K562 (cell line): Measurements from ENCODE around the gene OR4D2. TPM values are rescaled to one million over a fixed set of nuclear protein-coding genes. Genes with fewer than 3 reads are reported as not detected.
A peak's percentile ranks its signal among the peaks of the same experiment; 100 is the strongest.

Source experiments
- ATAC-seq: fragments of 200-7000 bp; cut with Tn5 transposase; 3 replicates; pipeline ENCODE4 v1.9.1; 2020; ENCODE audit warnings: moderate library complexity
- BruUV-seq: library from RNA; stranded (reverse); fragments of 400-500 nt; replicated peaks from 2 replicates; lab custom pipeline; 2021; lab: Mats Ljungman, UMichigan
- CTCF ChIA-PET: fragments of 300-600 bp; formaldehyde crosslinking; extraction: SDS; loops from one replicate; lab custom pipeline; 2021; ENCODE audit warnings: low intra/inter-chr PET ratio; lab: Yijun Ruan, JAX
- POLR2A ChIA-PET: fragments of 300-600, 350-650 bp; sonication (Branson Sonifier 250); formaldehyde crosslinking; extraction: SDS; loops from one replicate; lab custom pipeline; 2021; ENCODE audit warnings: antibody characterized with exemption, inconsistent platforms; lab: Yijun Ruan, JAX
- DNase-seq, 4 experiments: peaks; one replicate each; pipeline versions ENCODE4 v3.0.0 to v3.0.0-alpha.2; 2011 to 2018; ENCODE audit warnings: low spot score in 3 of 4, mixed read lengths in 3 of 4; ENCODE audit errors: extremely low read depth in 1 of 4
- FAIRE-seq: peaks from 2 replicates; lab custom pipeline; 2011; peaks lifted over from hg19 to GRCh38; lab: Jason Lieb, UNC
- H2AFZ ChIP-seq: 2 replicates; pipeline ENCODE4 v1.6.0; 2011; ENCODE audit warnings: low read depth, low read length, control low read depth, inconsistent platforms
- H3K27ac ChIP-seq: fragments of 200-600 bp; 3 replicates; pipeline ENCODE4 v1.8.0; 2011; ENCODE audit warnings: low read depth, mild to moderate bottlenecking, control low read depth, inconsistent platforms, low read length, moderate library complexity, mixed read lengths; ENCODE audit errors: extremely low read depth
- H3K27me3 ChIP-seq, 2 experiments: fragments of 300-600 bp in 1 of 2; 2 replicates in 1 of 2; 3 replicates in 1 of 2; pipeline versions ENCODE4 v1.6.0 to v1.8.0; 2011; ENCODE audit warnings: inconsistent platforms in 2 of 2, low read length in 2 of 2, mild to moderate bottlenecking in 1 of 2, mixed read lengths in 1 of 2, moderate library complexity in 1 of 2; ENCODE audit not compliant: control insufficient read depth in 2 of 2, insufficient read depth in 2 of 2
- H3K36me3 ChIP-seq: fragments of 300-600 bp; 3 replicates; pipeline ENCODE4 v1.8.0; 2011; ENCODE audit warnings: mild to moderate bottlenecking, low read length, inconsistent platforms; ENCODE audit not compliant: control insufficient read depth, insufficient read depth
- H3K4me1 ChIP-seq, 2 experiments: fragments of 200-600 bp in 1 of 2; replicated peaks in 1 of 2; 2 replicates in 1 of 2; 3 replicates in 1 of 2; pipeline versions ENCODE4 v1.5.1 to v1.8.0; 2011; ENCODE audit warnings: inconsistent platforms in 2 of 2, low read length in 2 of 2, mild to moderate bottlenecking in 1 of 2, mixed read lengths in 1 of 2, moderate library complexity in 1 of 2; ENCODE audit not compliant: control insufficient read depth in 2 of 2, insufficient read depth in 2 of 2
- H3K4me2 ChIP-seq: 2 replicates; pipeline ENCODE4 v1.6.1; 2011; ENCODE audit warnings: low read length, control low read depth, inconsistent platforms, mixed read lengths; ENCODE audit not compliant: insufficient read depth
- H3K4me3 ChIP-seq: fragments of 200-600 bp; sonication (generic), shearing (Covaris generic); 2 replicates; pipeline ENCODE4 v1.5.1; 2016; ENCODE audit warnings: control low read depth, inconsistent platforms
- H3K79me2 ChIP-seq: fragments of 200-600 bp; 3 replicates; pipeline ENCODE4 v1.8.0; 2011; ENCODE audit warnings: low read length, inconsistent platforms; ENCODE audit not compliant: control insufficient read depth, insufficient read depth
- H3K9ac ChIP-seq, 2 experiments: 2 replicates each; pipeline versions ENCODE4 v1.6.0 to v1.6.1; 2011; ENCODE audit warnings: low read depth in 2 of 2, low read length in 2 of 2, control low read depth in 1 of 2, inconsistent platforms in 1 of 2, mild to moderate bottlenecking in 1 of 2, mixed read lengths in 1 of 2; ENCODE audit not compliant: insufficient read depth in 1 of 2
- H3K9me1 ChIP-seq: one replicate; pipeline ENCODE4 v1.6.0; 2011; ENCODE audit warnings: inconsistent platforms, mild to moderate bottlenecking, low read length, moderate library complexity; ENCODE audit not compliant: control insufficient read depth, insufficient read depth
- H3K9me3 ChIP-seq: replicated peaks from 2 replicates; pipeline ENCODE4 v1.5.1; 2011; ENCODE audit warnings: low read depth, low read length, inconsistent platforms; ENCODE audit not compliant: control insufficient read depth, insufficient read depth
- H4K20me1 ChIP-seq: replicated peaks from 2 replicates; pipeline ENCODE4 v1.6.1; 2011; ENCODE audit warnings: low read length, inconsistent platforms, mixed read lengths; ENCODE audit not compliant: control insufficient read depth, insufficient read depth
- CXXC5 ChIP-seq: fragments of 250-450 bp; sonication (Bioruptor Pico); IDR thresholded peaks from 2 replicates; pipeline ENCODE4 v1.8.0; 2022; ENCODE audit warnings: inconsistent platforms, mild to moderate bottlenecking, moderate library complexity
- EP300 ChIP-seq: IDR thresholded peaks from 2 replicates; pipeline ENCODE4 v1.6.1; 2012; ENCODE audit warnings: low read length, improper control_type of control experiment
- HNRNPK ChIP-seq: fragments of 200-400 bp; formaldehyde crosslinking; IDR thresholded peaks from one replicate; pipeline ENCODE4 v1.6.1; 2018; ENCODE audit warnings: mild to moderate bottlenecking, low read depth, low read length; ENCODE audit not compliant: poor library complexity, severe bottlenecking
- KDM4B ChIP-seq, 2 experiments: fragments of 450-650 bp in 1 of 2; sonication (generic) in 1 of 2; IDR thresholded peaks; 2 replicates each; pipeline ENCODE4 v1.6.1; 2016 to 2017; ENCODE audit warnings: borderline replicate concordance in 2 of 2, antibody characterized with exemption in 1 of 2, low read depth in 1 of 2, mild to moderate bottlenecking in 1 of 2
- KHSRP ChIP-seq: fragments of 450-650 bp; IDR thresholded peaks from 2 replicates; pipeline ENCODE4 v1.6.1; 2017
- NFE2L1 ChIP-seq: fragments of 450-650 bp; IDR thresholded peaks from 2 replicates; pipeline ENCODE4 v1.6.1; 2016; ENCODE audit warnings: missing genetic modification characterization, low read depth, mild to moderate bottlenecking, missing compliant biosample characterization, moderate library complexity, borderline replicate concordance
- POLR2A ChIP-seq: fragments of 450-650 bp; conservative IDR thresholded peaks from 2 replicates; pipeline ENCODE4 v1.6.1; 2016
- RBM15 ChIP-seq: fragments of 200-400 bp; formaldehyde crosslinking; IDR thresholded peaks from 2 replicates; pipeline ENCODE4 v1.6.1; 2018; ENCODE audit warnings: mild to moderate bottlenecking, low read length, moderate library complexity; ENCODE audit not compliant: insufficient read depth
- SRSF7 ChIP-seq: fragments of 200-400 bp; formaldehyde crosslinking; optimal IDR thresholded peaks from 2 replicates; pipeline ENCODE3; 2017; ENCODE audit warnings: mild to moderate bottlenecking, low read depth, low read length
- TAF15 ChIP-seq: fragments of 200-400 bp; formaldehyde crosslinking; IDR thresholded peaks from 2 replicates; pipeline ENCODE4 v1.6.1; 2017; ENCODE audit warnings: mild to moderate bottlenecking, low read depth, low read length, moderate library complexity
- ZMIZ1 ChIP-seq, 2 experiments: fragments of 150-350 bp in 1 of 2; IDR thresholded peaks; 2 replicates each; pipeline ENCODE4 v1.6.1; 2012 to 2016; ENCODE audit warnings: low read depth in 2 of 2, low read length in 2 of 2, mild to moderate bottlenecking in 1 of 2, moderate library complexity in 1 of 2
- ZNF589 ChIP-seq: fragments of 200-800 bp; sonication (Bioruptor generic); IDR thresholded peaks from 2 replicates; pipeline ENCODE4 v1.6.1; 2016; ENCODE audit warnings: low read depth, missing genetic modification characterization, missing compliant biosample characterization
- ZNF79 ChIP-seq: fragments of 250-450 bp; sonication (Bioruptor Pico); IDR thresholded peaks from 2 replicates; pipeline ENCODE4 v1.4.0; 2020; ENCODE audit warnings: low read depth, mild to moderate bottlenecking, moderate library complexity
- WGBS: fragments of 100-300 bp; shearing (Covaris generic); methylation state at CpG from one replicate; pipeline ENCODE4 v1.1.6; 2016; ENCODE audit warnings: low coverage, mixed read lengths; ENCODE audit not compliant: insufficient coverage; ENCODE audit errors: missing lambda C conversion rate; 5-methylcytosine and 5-hydroxymethylcytosine counted together
- in situ Hi-C: fragments of 300-500 bp; cut with MboI; formaldehyde crosslinking; loops from 4 replicates; pipeline ENCODE4 v1.15.0; 2018; ENCODE audit warnings: inconsistent platforms, mixed read lengths
- intact Hi-C: fragments of 100-400 bp; cut with micrococcal nuclease; formaldehyde crosslinking; loops from 2 replicates; pipeline ENCODE4 v1.14.2; 2022
- polyA plus RNA-seq, 8 experiments: library from polyadenylated mRNA; depleted of rRNA in 4 of 8; stranded (reverse) in 5 of 8; unstranded in 3 of 8; fragments of >200 nt; fragmentation: Nextera tagmentation in 2 of 8; fragmentation: Illumina TruSeq in 1 of 8; extraction: Ambion mirVana in 2 of 8; extraction: Trizol in 1 of 8; gene quantifications; 2 replicates each; pipeline versions ENCODE4 v1.2.1 to v1.2.3, GENCODE V29; 2011 to 2014; ENCODE audit warnings: inconsistent platforms in 1 of 8, missing spikeins in 1 of 8
- total RNA-seq, 7 experiments: library from RNA; depleted of rRNA in 6 of 7; stranded (reverse); fragments of >200 nt in 6 of 7; fragmentation: Illumina TruSeq in 2 of 7; extraction: Trizol in 2 of 7; gene quantifications; 2 replicates each; pipeline versions ENCODE4 v1.2.1 to v1.2.3, GENCODE V29; 2011 to 2021; ENCODE audit warnings: low replicate concordance in 1 of 7

Gene OR4D2
- total and polyA plus RNA-seq, 9 of the 15 experiments (the other 6 are each of a cell fraction or from before 2014, with no cell fraction given) = not detected

- intact Hi-C loops = no loop called here
These were observed 8.6 kb upstream of the OR4D2 start for GRCh38 chr17:58158181-58158580.

GRCh38 chr17:58161566-58161965 lies 5.2 kb upstream of the OR4D2 start:
- no TSS peak for BruUV-seq
- ATAC-seq = no peak
- Histone ChIP-seq H4K20me1 (no peaks in the 10 kb centered on the region), H3K9ac (no peak overlapping the region), H2AFZ (no peak overlapping the region), H3K36me3 (no peaks in the 10 kb centered on the region), H3K79me2 (no peaks in the 10 kb centered on the region), H3K9me3 (no peaks in the 10 kb centered on the region), H3K4me1 (peaks cover 0 to 7% of the 10 kb centered on the region in 2 experiments; a peak in 2 of 5 replicates), H3K4me2 (no peak overlapping the region), H3K4me3 (no peak overlapping the region), H3K9me1 (no peaks in the 10 kb centered on the region), H3K27me3 (peaks cover 19 to 22% of the 10 kb centered on the region in 2 experiments), H3K27ac (no peak overlapping the region)
- TF ChIP-seq ZMIZ1 (IDR thresholded peaks at IDR 0.05; ENCODE audit: low read depth in 2 of 2, low read length in 2 of 2) (no peak), ZNF589 (CRISPR knock-in tag) (no peak), POLR2A (no peak), TAF15 (no peak), RBM15 (no peak), KHSRP (no peak), EP300 (no peak), KDM4B (IDR thresholded peaks at IDR 0.05; ENCODE audit: borderline replicate concordance in 2 of 2, low read depth in 1 of 2) (no peak), CXXC5 (CRISPR knock-in tag) (no peak)
- DNase-seq = no peak
- in situ Hi-C loops (no loop called here), intact Hi-C loops (no loop called here)
- ChIA-PET CTCF (no interaction called here), POLR2A (interaction anchor here (1.2 kb wide), 1 partner anchor 30 kb away, joined by 3 read pairs; no protein-coding TSS in a partner anchor)
- FAIRE-seq = no peak
- WGBS = 0% methylated on average over 3 of the region's 3 CpGs

More at GRCh38 chr17:58158181-58158580, 8.6 kb upstream of the OR4D2 start:
- BruUV-seq = no TSS peak
- no peak overlapping the region for H2AFZ ChIP-seq
- peaks cover 24 to 36% of the 10 kb centered on the region in 2 experiments for H3K27me3 ChIP-seq
- H4K20me1 ChIP-seq = no peaks in the 10 kb centered on the region
- ChIA-PET POLR2A (no interaction called here), CTCF (no interaction called here)
- peaks cover 0 to 7% of the 10 kb centered on the region in 2 experiments; a peak in 2 of 5 replicates for H3K4me1 ChIP-seq
- FAIRE-seq (no peak), ATAC-seq (no peak), DNase-seq (no peak)
- H3K4me2 ChIP-seq = no peak overlapping the region
- in situ Hi-C loops = no loop called here
- WGBS = 0% methylated on average over 2 of the region's 2 CpGs
- no peaks in the 10 kb centered on the region for H3K9me1 ChIP-seq
- H3K9ac ChIP-seq = no peak overlapping the region
- no peak overlapping the region for H3K4me3 ChIP-seq
- H3K9me3 ChIP-seq = no peaks in the 10 kb centered on the region
- TF ChIP-seq NFE2L1 (tag) = no peak
- TF ChIP-seq ZNF79 (CRISPR knock-in tag) = no peak
- TF ChIP-seq HNRNPK = peak; percentile 39
- TF ChIP-seq SRSF7 = no peak
- no peak overlapping the region for H3K27ac ChIP-seq
- no peaks in the 10 kb centered on the region for H3K79me2 ChIP-seq
- no peaks in the 10 kb centered on the region for H3K36me3 ChIP-seq
